ENCODE measurements around the gene PIAS2.

GRCh38 chr18:46793565-46793964 lies 123.7 kb downstream of the PIAS2 start:
- no peak for TF ChIP-seq TAF1 (IDR thresholded peaks at IDR 0.05; ENCODE audit: borderline replicate concordance, low read depth, low read length)
- TF ChIP-seq POLR2AphosphoS5 (IDR thresholded peaks at IDR 0.05; ENCODE audit: low read depth, low read length) = no peak
- TF ChIP-seq POLR2A (IDR thresholded peaks at IDR 0.05; ENCODE audit: low read depth, low read length) = no peak

Measured in GM12892 (cell line).